ENCODE data around the gene DMRTB1.

GRCh38 chr1:53421208-53421607, 38.0 kb upstream of the DMRTB1 start:
- TF ChIP-seq CTCF (conservative IDR thresholded peaks at IDR 0.05; ENCODE audit: low read depth, low read length): no peak
- TF ChIP-seq POLR2A (IDR thresholded peaks at IDR 0.05; ENCODE audit: low read depth, low read length): no peak
- TF ChIP-seq MXI1 (IDR thresholded peaks at IDR 0.05; ENCODE audit: borderline replicate concordance, low read depth, low read length): no peak
- no peak for TF ChIP-seq RAD21 (IDR thresholded peaks at IDR 0.05; ENCODE audit: low read length)
- TF ChIP-seq NFE2L2 (IDR thresholded peaks at IDR 0.05; ENCODE audit: low read depth, low read length): no peak
- TF ChIP-seq USF2 (IDR thresholded peaks at IDR 0.05; ENCODE audit: low read depth, low read length): no peak
- no peak for TF ChIP-seq CEBPB (IDR thresholded peaks at IDR 0.05; ENCODE audit: low read depth, low read length)
- no peak for TF ChIP-seq RCOR1 (IDR thresholded peaks at IDR 0.05; ENCODE audit: insufficient replicate concordance, low read length)
- no peak for TF ChIP-seq BHLHE40 (IDR thresholded peaks at IDR 0.05; ENCODE audit: low read depth, low read length)
- no peak for TF ChIP-seq FOS (IDR thresholded peaks at IDR 0.05; ENCODE audit: low read depth, low read length)
- no peak for TF ChIP-seq MAFK (IDR thresholded peaks at IDR 0.05; ENCODE audit: low read depth, low read length)
